Forelimb muscle (tissue), 1 donor: ENCODE results near the gene ZSWIM5. TPM values are rescaled to one million over a fixed set of nuclear protein-coding genes. Genes with fewer than 3 reads are reported as not detected.
"Not testable (repeated sequence)": the region's sequence is repeated elsewhere in the genome, so short reads cannot be mapped to it uniquely, and the experiment has no call there.

Experiments
- DNase-seq: peaks from one replicate; pipeline ENCODE4 v3.0.0-alpha.2; 2013; ENCODE audit warnings: low read depth
- polyA plus RNA-seq: library from polyadenylated mRNA; unstranded; fragments of 120-200 nt; gene quantifications from one replicate; pipeline ENCODE4 v1.2.1, GENCODE V29; 2013; ENCODE audit not compliant: insufficient read length

Gene ZSWIM5
- polyA plus RNA-seq, 1 donor, result 0.57 TPM

- no peak for DNase-seq
Measured at GRCh38 chr1:45004281-45004920, 202.0 kb downstream of the ZSWIM5 start.

GRCh38 chr1:45003741-45004140 is 202.7 kb downstream of the ZSWIM5 start:
- DNase-seq, result no peak

GRCh38 chr1:45002650-45003645 is 203.5 kb downstream of the ZSWIM5 start:
- DNase-seq, result no peak

GRCh38 chr1:45001576-45001975 is 204.8 kb downstream of the ZSWIM5 start:
- DNase-seq, result not testable (repeated sequence)

GRCh38 chr1:45001011-45001481 is 205.4 kb downstream of the ZSWIM5 start:
- DNase-seq, result no peak

DNA sequence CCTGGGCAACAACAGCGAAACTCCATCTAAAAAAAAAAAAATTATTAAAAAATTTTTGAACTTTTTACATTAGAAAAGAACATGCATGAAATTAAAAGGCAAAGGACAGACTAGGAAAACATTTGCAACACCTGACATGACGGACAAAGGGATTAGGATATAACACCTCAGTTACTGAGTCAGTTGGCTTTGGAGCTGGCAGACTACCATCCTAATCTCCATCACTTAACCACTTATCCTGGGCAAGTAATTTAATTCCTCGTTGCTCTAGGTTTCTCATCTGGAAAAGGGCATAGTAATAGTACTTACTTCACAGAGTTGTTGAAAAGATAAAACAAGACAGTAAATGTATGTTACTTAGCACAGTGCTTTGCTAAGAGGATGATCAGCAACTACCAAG is 207.2 kb downstream of the ZSWIM5 start:
- DNase-seq, result no peak

- no peak for DNase-seq
Measured at GRCh38 chr1:44995467-44996238, 210.8 kb downstream of the ZSWIM5 start.

DNA sequence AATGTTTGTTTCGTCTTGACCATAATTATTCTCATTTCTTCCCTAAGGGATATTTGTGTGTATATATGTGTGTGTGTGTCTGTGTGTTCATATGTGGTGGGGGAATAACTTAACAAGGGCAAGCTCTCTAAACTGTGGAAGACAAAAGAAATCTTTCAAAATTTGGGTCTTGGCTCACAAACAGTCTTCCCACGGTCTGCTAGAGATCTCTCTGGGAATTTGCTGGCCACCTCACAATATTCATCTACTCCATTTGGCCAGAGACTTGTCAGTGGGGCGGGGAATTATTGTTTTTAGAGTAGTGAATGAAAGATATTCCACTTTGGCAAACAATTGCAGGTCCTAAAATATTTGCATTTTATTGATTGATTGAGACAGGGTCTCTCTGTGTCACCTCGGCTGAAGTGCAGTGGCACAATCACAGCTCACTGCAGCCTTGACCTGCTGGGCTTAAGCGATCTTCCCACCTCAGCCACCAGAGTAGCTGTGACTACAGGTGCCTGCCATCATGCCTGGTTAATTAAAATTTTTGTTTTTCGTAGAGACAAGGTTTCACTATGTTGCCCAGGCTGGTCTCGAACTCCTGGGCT is 212.0 kb downstream of the ZSWIM5 start:
- DNase-seq, result no peak

GRCh38 chr1:44988531-44989156 is 217.8 kb downstream of the ZSWIM5 start:
- DNase-seq, result no peak

DNA sequence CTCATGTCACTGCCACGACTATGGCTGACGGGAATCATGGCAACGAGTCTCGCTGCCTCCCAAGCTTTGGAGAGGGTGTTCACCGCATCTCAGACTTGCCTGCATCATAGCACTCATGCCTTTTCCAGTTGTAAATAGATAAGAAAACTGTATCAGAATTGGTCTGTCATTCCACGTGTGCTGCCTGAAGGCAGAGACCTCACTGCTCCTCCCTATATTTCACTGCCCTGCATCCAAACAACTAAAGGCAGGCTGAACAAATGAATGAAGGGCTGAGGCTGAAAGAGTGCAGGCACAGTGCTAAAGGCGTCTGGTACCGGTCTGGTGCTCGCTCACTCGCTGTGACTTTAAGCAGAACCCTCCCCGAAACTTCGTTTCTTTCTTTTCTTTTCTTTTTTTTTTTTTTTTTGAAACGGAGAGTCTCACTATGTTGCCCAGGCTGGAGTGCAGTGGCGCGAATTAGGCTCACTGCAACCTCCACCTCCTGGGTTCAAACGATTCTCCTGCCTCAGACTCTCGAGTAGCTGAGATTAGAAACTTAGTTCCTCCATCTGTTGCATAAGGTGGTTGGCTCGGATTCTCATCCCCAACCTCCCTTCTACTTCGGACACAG is 220.6 kb downstream of the ZSWIM5 start:
- no peak for DNase-seq

DNA sequence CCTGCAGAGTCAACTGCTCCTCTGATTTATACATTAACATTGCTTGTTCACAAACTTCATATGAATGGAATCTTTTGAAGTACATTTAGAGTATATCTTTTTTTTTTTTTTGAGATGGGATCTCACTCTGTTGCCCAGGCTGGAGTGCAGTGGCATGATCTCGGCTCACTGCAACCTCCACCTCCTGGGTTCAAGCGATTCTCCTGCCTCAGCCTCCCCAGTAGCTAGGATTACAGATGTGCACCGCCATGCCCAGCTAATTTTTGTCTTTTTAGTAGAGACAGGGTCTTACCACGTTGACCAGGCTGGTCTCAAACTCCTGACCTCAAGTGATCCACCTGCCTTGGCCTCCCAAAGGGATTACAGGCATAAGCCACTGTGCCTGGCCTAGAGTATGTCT is 229.0 kb downstream of the ZSWIM5 start:
- not testable (repeated sequence) for DNase-seq

GRCh38 chr1:44976252-44976651 is 230.2 kb downstream of the ZSWIM5 start:
- no peak for DNase-seq

DNA sequence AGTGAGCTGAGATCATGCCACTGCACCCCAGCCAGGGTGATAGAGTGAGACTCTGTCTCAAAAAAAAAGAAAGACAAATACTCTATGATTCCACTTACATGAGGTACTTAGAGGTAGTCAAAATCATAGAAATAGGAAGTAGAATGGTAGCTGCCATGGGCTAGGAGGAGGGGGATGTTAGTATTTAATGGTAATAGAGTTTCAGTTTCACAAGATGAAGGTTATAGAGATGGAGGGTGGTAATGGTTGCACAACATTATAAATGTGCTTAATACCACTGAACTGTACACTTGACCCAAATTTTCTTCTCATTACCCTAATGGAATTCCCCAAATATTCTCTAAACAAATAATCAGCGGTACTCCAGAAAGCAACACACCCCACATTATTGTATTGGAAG is 232.8 kb downstream of the ZSWIM5 start:
- no peak for DNase-seq

DNA sequence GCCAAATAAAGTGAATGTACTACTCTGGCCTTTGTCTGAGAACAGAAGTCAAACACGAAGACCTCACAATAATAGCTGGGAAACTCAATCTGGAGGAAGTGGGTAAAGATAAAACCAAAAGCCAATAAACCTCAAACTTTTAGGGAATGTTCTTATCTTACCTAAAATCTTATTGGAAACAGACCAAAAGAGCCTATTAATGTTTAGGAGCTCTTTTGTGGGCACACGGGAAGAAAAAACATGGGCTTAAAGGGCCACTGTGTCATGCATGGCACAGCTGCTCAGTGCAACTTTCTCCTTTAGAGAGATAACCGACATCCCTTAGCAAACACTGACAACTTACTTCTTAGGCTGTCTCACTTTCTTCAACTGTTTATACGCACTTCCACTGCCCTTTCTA is 236.1 kb downstream of the ZSWIM5 start:
- no peak for DNase-seq

Other genes with a start within 250 kb of the ZSWIM5 start
- 27.6 TPM for gene EIF2B3, start 220.0 kb downstream of the ZSWIM5 start, polyA plus RNA-seq
- 31.8 TPM for gene HECTD3, start 195.3 kb downstream of the ZSWIM5 start, polyA plus RNA-seq
- 76.9 TPM for gene UROD, start 194.4 kb downstream of the ZSWIM5 start, polyA plus RNA-seq
- 2.1 TPM for gene HPDL, start 120.3 kb upstream of the ZSWIM5 start, polyA plus RNA-seq
- 6.0 TPM for gene TOE1, start 133.6 kb upstream of the ZSWIM5 start, polyA plus RNA-seq
- gene MUTYH, start 133.8 kb upstream of the ZSWIM5 start, polyA plus RNA-seq, result 16.9 TPM